Neuronal stem cell (in vitro differentiated cells): Measurements from ENCODE around the gene DNAJB1.

Source experiments
- DNase-seq: peaks from one replicate; pipeline ENCODE4 v3.0.0-alpha.2; 2013; ENCODE audit warnings: low spot score
- H2AFZ ChIP-seq: one replicate; pipeline ENCODE4 v1.6.1; 2013; ENCODE audit warnings: mild to moderate bottlenecking, low read length, inconsistent platforms
- H2AK5ac ChIP-seq: 2 replicates; pipeline ENCODE4 v1.6.1; 2013; ENCODE audit warnings: low read depth, mild to moderate bottlenecking, inconsistent platforms, low read length, moderate library complexity, mixed read lengths
- H2BK120ac ChIP-seq: 2 replicates; pipeline ENCODE4 v1.6.1; 2013; ENCODE audit warnings: low read depth, mild to moderate bottlenecking, inconsistent platforms, low read length, moderate library complexity, mixed read lengths
- H2BK12ac ChIP-seq: one replicate; pipeline ENCODE4 v1.6.1; 2013; ENCODE audit warnings: low read length, inconsistent platforms
- H2BK15ac ChIP-seq: 2 replicates; pipeline ENCODE4 v1.6.1; 2013; ENCODE audit warnings: mild to moderate bottlenecking, low read length, inconsistent platforms, mixed read lengths
- H2BK5ac ChIP-seq: one replicate; pipeline ENCODE4 v1.6.1; 2013; ENCODE audit warnings: inconsistent platforms, mild to moderate bottlenecking, low read length, moderate library complexity
- H3K14ac ChIP-seq: one replicate; pipeline ENCODE4 v1.6.1; 2013; ENCODE audit warnings: low read length, inconsistent platforms
- H3K18ac ChIP-seq: 2 replicates; pipeline ENCODE4 v1.6.1; 2013; ENCODE audit warnings: low read length, inconsistent platforms
- H3K23ac ChIP-seq: 2 replicates; pipeline ENCODE4 v1.6.1; 2013; ENCODE audit warnings: low read depth, mild to moderate bottlenecking, mixed read lengths, low read length, inconsistent platforms; ENCODE audit not compliant: poor library complexity
- H3K27ac ChIP-seq: replicated peaks from 3 replicates; pipeline ENCODE4 v1.5.1; 2013; ENCODE audit warnings: low read length, inconsistent platforms
- H3K27me3 ChIP-seq, 3 experiments: 2 replicates each; pipeline ENCODE4 v1.6.1; 2013; ENCODE audit warnings: low read length in 3 of 3, mild to moderate bottlenecking in 2 of 3, inconsistent platforms in 1 of 3, low read depth in 1 of 3, mixed read lengths in 1 of 3, moderate library complexity in 1 of 3; ENCODE audit not compliant: control insufficient read depth in 3 of 3, insufficient read depth in 3 of 3
- H3K36me3 ChIP-seq, 2 donors: replicated peaks in 1 of 2; 2 replicates each; pipeline ENCODE4 v1.6.1; 2013; ENCODE audit warnings: low read length in 2 of 2; ENCODE audit not compliant: control insufficient read depth in 2 of 2, insufficient read depth in 2 of 2
- H3K4ac ChIP-seq: 2 replicates; pipeline ENCODE4 v1.6.1; 2013; ENCODE audit warnings: inconsistent platforms, mild to moderate bottlenecking, low read length, moderate library complexity
- H3K4me1 ChIP-seq, 2 donors: 1 replicate in 1 of 2; 2 replicates in 1 of 2; pipeline ENCODE4 v1.6.1; 2013; ENCODE audit warnings: low read length in 2 of 2, low read depth in 1 of 2; ENCODE audit not compliant: control insufficient read depth in 2 of 2, insufficient read depth in 1 of 2
- H3K4me2 ChIP-seq: one replicate; pipeline ENCODE4 v1.6.1; 2013; ENCODE audit warnings: mild to moderate bottlenecking, low read length, inconsistent platforms; ENCODE audit not compliant: insufficient read depth, poor library complexity, severe bottlenecking
- H3K4me3 ChIP-seq, 2 donors: 2 replicates each; pipeline ENCODE4 v1.5.1; 2013; ENCODE audit warnings: low read length in 2 of 2, mild to moderate bottlenecking in 2 of 2, inconsistent platforms in 1 of 2, moderate library complexity in 1 of 2
- H3K79me1 ChIP-seq: one replicate; pipeline ENCODE4 v1.6.1; 2013; ENCODE audit warnings: low read depth, mild to moderate bottlenecking, inconsistent platforms, low read length, moderate library complexity
- H3K9ac ChIP-seq: one replicate; pipeline ENCODE4 v1.6.1; 2013; ENCODE audit warnings: mild to moderate bottlenecking, low read depth, low read length, inconsistent platforms; ENCODE audit not compliant: poor library complexity
- H3K9me3 ChIP-seq, 2 donors: replicated peaks in 1 of 2; 2 replicates each; pipeline versions ENCODE3 to v1.6.1; 2013; ENCODE audit warnings: low read length in 2 of 2, mild to moderate bottlenecking in 2 of 2, inconsistent platforms in 1 of 2, low read depth in 1 of 2, mixed read lengths in 1 of 2, moderate library complexity in 1 of 2; ENCODE audit not compliant: control insufficient read depth in 2 of 2, insufficient read depth in 1 of 2
- H4K8ac ChIP-seq: one replicate; pipeline ENCODE4 v1.6.1; 2013; ENCODE audit warnings: low read depth, mild to moderate bottlenecking, inconsistent platforms, low read length, moderate library complexity
- H4K91ac ChIP-seq: one replicate; pipeline ENCODE4 v1.6.1; 2013; ENCODE audit warnings: low read length, low read depth, mild to moderate bottlenecking, inconsistent platforms; ENCODE audit not compliant: poor library complexity
- WGBS, 2 donors: extraction: QIAGEN DNeasy Blood & Tissue Kit; methylation state at CpG; one replicate each; pipeline ENCODE4 v1.1.7; 2013; ENCODE audit warnings: missing lambda C conversion rate in 2 of 2, mixed read lengths in 1 of 2; ENCODE audit not compliant: insufficient read length in 2 of 2, insufficient replicate concordance in 1 of 2; ENCODE audit errors: extremely low coverage in 2 of 2; 5-methylcytosine and 5-hydroxymethylcytosine counted together

Gene DNAJB1

GRCh38 chr19:14473978-14474578 is 44.1 kb downstream of the DNAJB1 start:
- H2BK120ac ChIP-seq, result no peak overlapping the region
- peaks cover 2 to 18% of the 10 kb centered on the region in 2 donors for H3K4me1 ChIP-seq
- H3K14ac ChIP-seq, result no peak overlapping the region
- no CpG with 5 or more reads among the region's 53 CpGs for WGBS, 2 donors
- no peak overlapping the region for H2AFZ ChIP-seq
- no peaks in the 10 kb centered on the region for H3K79me1 ChIP-seq
- H2BK12ac ChIP-seq, result no peak overlapping the region
- H2AK5ac ChIP-seq, result peak overlapping the region; percentile 43
- H3K36me3 ChIP-seq, result peaks cover 26 to 36% of the 10 kb centered on the region in 2 donors
- no peak overlapping the region for H4K8ac ChIP-seq
- H4K91ac ChIP-seq, result no peak overlapping the region
- H3K23ac ChIP-seq, result peak overlapping the region; percentile 43
- no peak overlapping the region for H3K4me3 ChIP-seq
- H3K27me3 ChIP-seq, result peaks cover 0 to 6% (median 0%) of the 10 kb centered on the region in 3 experiments
- no peak overlapping the region for H3K27ac ChIP-seq
- H3K9me3 ChIP-seq, result no peaks in the 10 kb centered on the region
- no peak for DNase-seq
- H3K9ac ChIP-seq, result no peak overlapping the region
- peak overlapping the region; percentile 55 for H2BK15ac ChIP-seq
- no peak overlapping the region for H3K4me2 ChIP-seq
- H3K18ac ChIP-seq, result no peak overlapping the region
- H2BK5ac ChIP-seq, result no peak overlapping the region
- H3K4ac ChIP-seq, result no peak overlapping the region

- H3K23ac ChIP-seq, result peak overlapping the region; percentile 73
- no peaks in the 10 kb centered on the region for H3K9me3 ChIP-seq
- H3K27me3 ChIP-seq, result peaks cover 0 to 6% (median 0%) of the 10 kb centered on the region in 3 experiments
- peak overlapping the region; percentile 99 for H2AK5ac ChIP-seq
- H3K9ac ChIP-seq, result no peak overlapping the region
- peaks cover 2 to 18% of the 10 kb centered on the region in 2 donors for H3K4me1 ChIP-seq
- peaks cover 25 to 35% of the 10 kb centered on the region in 2 donors for H3K36me3 ChIP-seq
- no peak overlapping the region for H2BK120ac ChIP-seq
- no CpG with 5 or more reads among the region's 97 CpGs for WGBS, 2 donors
- H2BK15ac ChIP-seq, result peak overlapping the region; percentile 49
- peak overlapping the region; percentile 83 for H3K4me2 ChIP-seq
- peak overlapping the region; percentile 96 for H2BK5ac ChIP-seq
- H3K14ac ChIP-seq, result peak overlapping the region; percentile 38
- H2BK12ac ChIP-seq, result peak overlapping the region; percentile 90
- no peak overlapping the region for H3K4me3 ChIP-seq
- H4K8ac ChIP-seq, result peak overlapping the region; percentile 65
- H3K4ac ChIP-seq, result peak overlapping the region; percentile 37
- H3K27ac ChIP-seq, result no peak overlapping the region
- no peak for DNase-seq
- H2AFZ ChIP-seq, result no peak overlapping the region
- peak overlapping the region; percentile 99 for H3K18ac ChIP-seq
- H4K91ac ChIP-seq, result no peak overlapping the region
- H3K79me1 ChIP-seq, result no peaks in the 10 kb centered on the region
Observed at GRCh38 chr19:14473073-14473977, 44.9 kb downstream of the DNAJB1 start.

GRCh38 chr19:14472202-14472938 is 45.8 kb downstream of the DNAJB1 start:
- Histone ChIP-seq H2BK120ac (no peak overlapping the region), H4K8ac (peak overlapping the region; percentile 43), H3K79me1 (no peaks in the 10 kb centered on the region), H3K4me2 (peak overlapping the region; percentile 83), H3K23ac (peak overlapping the region; percentile 95), H2BK5ac (peak overlapping the region; percentile 96), H3K18ac (peak overlapping the region; percentile 99), H2AFZ (peak overlapping the region; percentile 76), H3K14ac (peak overlapping the region; percentile 38), H3K4ac (peak overlapping the region; percentile 23), H3K9me3 (no peaks in the 10 kb centered on the region), H3K4me3 (peak overlapping the region in 1 of 2 donors; percentile 58), H3K4me1 (peaks cover 2 to 18% of the 10 kb centered on the region in 2 donors), H3K27me3 (peaks cover 0 to 6% (median 0%) of the 10 kb centered on the region in 3 experiments), H2AK5ac (peak overlapping the region; percentile 99), H3K36me3 (peaks cover 21 to 35% of the 10 kb centered on the region in 2 donors), H3K27ac (no peak overlapping the region), H4K91ac (peak overlapping the region; percentile 72), H2BK15ac (peak overlapping the region; percentile 98), H3K9ac (peak overlapping the region; percentile 81), H2BK12ac (no peak overlapping the region)
- DNase-seq, result peak; percentile 74
- no CpG with 5 or more reads among the region's 66 CpGs for WGBS, 2 donors
